Fibroblast of upper back skin (primary cell): Measurements from ENCODE around the gene PRPSAP1.

Experiments used
- DNase-seq: peaks from one replicate; pipeline ENCODE4 v3.0.0-alpha.2; 2013

Gene PRPSAP1

DNA sequence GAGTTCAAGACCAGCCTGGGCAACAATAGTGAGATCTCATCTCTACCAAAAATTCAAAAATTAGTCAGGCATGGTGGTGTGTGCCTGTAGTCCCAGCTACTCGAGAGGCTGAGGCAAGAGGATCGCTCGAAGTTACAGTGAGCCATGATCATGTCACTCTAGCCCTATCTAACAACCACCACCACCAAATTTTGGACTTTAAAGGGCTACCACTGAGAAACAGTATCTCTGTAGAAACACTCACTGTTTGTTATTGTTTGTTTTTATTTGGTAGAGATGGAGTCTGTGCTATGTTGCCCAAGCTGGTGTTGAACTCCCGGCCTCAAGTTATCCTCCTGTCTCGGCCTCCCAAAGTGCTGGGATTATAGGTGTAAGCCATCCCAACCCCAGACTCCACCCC, 89.8 kb downstream of the PRPSAP1 start:
- DNase-seq = no peak

GRCh38 chr17:76262732-76263344, 90.9 kb downstream of the PRPSAP1 start:
- no peak for DNase-seq

- DNase-seq = no peak
Observed at GRCh38 chr17:76261421-76262215, 92.1 kb downstream of the PRPSAP1 start.

- DNase-seq = no peak
Observed at GRCh38 chr17:76260669-76261068, 93.0 kb downstream of the PRPSAP1 start.

GRCh38 chr17:76260220-76260619, 93.5 kb downstream of the PRPSAP1 start:
- DNase-seq = no peak
